GM13977 (cell line): ENCODE measurements around the gene SOX12.
"Not testable (repeated sequence)": the region's sequence is repeated elsewhere in the genome, so short reads cannot be mapped to it uniquely, and the experiment has no call there.

Experiments
- DNase-seq: peaks from one replicate; pipeline ENCODE4 v3.0.0; 2012; ENCODE audit warnings: low spot score
- in situ Hi-C: fragments of 300-500 bp; cut with MboI; formaldehyde crosslinking; loops from one replicate; pipeline ENCODE4 v1.12.0; 2022; ENCODE audit warnings: low sequenced_read_pairs, low pct_unique_long_range_greater_than_20kb, mixed read lengths, inconsistent platforms; ENCODE audit not compliant: unreplicated experiment
- TF ChIP-seq, protein P1 (sequence below): IDR thresholded peaks from 2 replicates; pipeline ENCODE4 v1.5.1; 2012; ENCODE audit warnings: mild to moderate bottlenecking, control low read depth; ENCODE audit not compliant: insufficient read depth; ENCODE audit errors: extremely low read depth, missing control alignments

SOX12 gene

DNA sequence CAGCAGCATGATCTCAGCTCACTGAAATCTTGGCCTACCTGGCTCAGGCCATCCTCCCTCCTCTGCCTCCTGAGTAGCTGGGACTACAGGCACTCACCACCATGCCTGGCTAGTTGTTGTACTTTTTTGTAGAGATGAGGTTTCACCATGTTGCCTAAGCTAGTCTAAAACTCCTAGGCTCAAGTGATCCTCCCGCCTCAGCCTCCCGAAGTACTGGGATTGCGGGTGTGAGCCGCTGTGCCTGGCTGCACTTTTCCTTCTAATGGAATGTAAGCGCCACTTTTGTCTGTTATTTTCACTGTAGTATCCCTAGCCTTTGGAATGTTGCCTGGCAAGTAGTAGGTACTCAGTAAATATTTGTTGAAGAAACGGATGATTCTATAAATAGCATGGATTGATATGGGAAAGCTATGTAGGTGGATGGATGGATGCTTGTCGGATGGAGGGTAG lies 44.8 kb downstream of the SOX12 start:
- TF ChIP-seq, protein P1, sequence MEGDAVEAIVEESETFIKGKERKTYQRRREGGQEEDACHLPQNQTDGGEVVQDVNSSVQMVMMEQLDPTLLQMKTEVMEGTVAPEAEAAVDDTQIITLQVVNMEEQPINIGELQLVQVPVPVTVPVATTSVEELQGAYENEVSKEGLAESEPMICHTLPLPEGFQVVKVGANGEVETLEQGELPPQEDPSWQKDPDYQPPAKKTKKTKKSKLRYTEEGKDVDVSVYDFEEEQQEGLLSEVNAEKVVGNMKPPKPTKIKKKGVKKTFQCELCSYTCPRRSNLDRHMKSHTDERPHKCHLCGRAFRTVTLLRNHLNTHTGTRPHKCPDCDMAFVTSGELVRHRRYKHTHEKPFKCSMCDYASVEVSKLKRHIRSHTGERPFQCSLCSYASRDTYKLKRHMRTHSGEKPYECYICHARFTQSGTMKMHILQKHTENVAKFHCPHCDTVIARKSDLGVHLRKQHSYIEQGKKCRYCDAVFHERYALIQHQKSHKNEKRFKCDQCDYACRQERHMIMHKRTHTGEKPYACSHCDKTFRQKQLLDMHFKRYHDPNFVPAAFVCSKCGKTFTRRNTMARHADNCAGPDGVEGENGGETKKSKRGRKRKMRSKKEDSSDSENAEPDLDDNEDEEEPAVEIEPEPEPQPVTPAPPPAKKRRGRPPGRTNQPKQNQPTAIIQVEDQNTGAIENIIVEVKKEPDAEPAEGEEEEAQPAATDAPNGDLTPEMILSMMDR = no peak
- in situ Hi-C loops = no loop called here
- no peak for DNase-seq

DNA sequence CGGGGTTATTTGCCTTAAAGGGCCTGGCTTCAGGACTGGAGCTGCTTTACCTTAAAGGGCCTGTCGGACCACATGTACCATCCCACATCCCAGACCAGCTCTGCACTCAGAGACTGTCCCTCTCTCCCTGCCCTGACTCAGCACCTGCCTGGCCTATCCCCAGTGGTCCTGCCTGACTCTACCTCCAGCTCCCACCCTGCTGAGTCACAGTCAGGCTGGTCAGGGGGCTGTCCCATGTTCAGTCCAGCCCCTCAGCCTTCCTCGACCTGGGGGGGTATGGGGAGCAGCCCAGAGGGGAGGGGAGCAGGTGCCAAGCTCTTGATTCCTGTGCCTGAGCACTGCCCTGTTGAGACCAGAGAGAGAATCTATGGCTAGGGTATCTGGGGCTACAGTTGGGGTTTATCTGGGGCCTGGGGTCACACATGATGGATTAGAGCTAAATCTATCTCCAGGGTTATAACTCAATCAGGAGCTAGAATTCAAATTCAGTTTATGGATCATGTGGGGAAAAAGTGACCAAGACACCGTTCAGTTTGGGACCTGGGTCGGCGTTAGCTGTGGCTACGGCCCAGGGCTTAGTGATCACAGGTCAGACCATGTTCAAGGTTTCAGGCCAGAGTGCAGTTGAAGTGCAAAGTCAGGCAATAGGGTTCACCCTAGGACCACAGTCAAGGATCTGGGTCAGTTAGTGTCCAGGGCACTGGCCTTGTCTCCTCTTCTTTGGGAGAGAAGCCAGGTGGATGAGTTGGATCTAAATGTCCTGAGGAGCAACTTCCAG lies 45.8 kb downstream of the SOX12 start:
- in situ Hi-C loops = no loop called here

DNA sequence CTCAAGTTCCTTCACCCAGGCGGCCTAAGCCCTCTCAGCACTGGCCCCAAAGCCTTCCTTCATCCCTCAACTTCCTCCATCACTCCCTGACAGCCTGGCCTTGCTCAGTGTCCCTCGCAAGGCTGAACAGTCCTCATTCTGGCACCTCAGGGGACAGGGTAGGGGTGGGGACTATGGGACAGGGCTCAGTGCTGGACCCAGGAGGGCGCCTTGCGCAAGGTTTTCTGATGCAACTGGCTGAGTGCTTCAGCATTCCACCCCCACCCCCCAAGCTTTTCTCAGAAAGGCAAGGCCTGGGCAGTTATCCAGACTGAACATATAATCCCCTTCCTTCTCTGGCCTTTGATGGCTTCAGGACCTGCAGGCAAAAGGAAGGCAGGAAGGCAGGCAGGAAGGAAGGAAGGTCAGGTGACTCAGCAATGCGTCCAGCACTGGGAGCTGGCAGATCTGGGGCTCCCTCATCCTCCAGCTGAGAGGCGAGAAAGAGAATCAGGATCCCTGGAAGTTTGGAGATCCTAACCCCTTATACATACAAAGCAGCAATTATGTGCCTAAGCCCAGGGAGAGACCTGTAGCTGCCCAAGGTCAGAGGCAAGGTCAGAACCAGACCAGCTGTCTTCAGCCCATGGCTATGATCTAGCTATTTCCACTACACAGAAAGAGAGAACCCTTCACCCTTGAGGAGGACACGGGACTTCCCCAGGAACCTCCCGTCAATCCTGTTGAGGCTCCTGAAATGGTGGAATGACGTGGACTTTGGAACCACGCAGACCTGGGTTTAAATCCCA lies 46.6 kb downstream of the SOX12 start:
- DNase-seq = no peak
- TF ChIP-seq, protein P1 = no peak
- in situ Hi-C loops = no loop called here

More for the DNA sequence above, 45.8 kb downstream of the SOX12 start:
- TF ChIP-seq, protein P1 = no peak
- no peak for DNase-seq

DNA sequence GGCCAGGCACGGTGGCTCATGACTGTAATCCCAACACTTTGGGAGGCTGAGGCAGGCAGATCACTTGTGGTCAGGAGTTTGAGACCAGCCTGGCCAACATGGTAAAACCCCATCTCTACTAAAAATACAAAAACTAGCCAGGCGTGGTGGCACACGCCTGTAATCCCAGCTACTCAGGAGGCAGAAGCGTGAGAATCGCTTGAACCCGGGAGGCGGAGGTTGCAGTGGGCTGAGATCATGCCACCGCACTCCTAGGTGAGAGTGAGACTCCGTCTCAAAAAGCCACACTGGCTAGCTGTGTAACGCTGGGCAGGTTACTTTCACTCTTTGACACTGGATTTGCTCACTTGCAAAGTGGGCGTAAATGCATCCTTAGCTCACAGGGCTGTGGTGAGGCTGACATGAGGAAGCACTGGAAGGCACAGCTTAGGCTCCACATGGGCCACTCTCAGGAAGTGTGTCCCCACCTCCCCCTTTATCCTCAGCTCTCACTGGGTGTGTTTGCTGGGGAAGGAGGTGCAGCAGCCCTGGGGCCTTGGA lies 47.3 kb downstream of the SOX12 start:
- in situ Hi-C loops, DNase-seq: not testable (repeated sequence)

DNA sequence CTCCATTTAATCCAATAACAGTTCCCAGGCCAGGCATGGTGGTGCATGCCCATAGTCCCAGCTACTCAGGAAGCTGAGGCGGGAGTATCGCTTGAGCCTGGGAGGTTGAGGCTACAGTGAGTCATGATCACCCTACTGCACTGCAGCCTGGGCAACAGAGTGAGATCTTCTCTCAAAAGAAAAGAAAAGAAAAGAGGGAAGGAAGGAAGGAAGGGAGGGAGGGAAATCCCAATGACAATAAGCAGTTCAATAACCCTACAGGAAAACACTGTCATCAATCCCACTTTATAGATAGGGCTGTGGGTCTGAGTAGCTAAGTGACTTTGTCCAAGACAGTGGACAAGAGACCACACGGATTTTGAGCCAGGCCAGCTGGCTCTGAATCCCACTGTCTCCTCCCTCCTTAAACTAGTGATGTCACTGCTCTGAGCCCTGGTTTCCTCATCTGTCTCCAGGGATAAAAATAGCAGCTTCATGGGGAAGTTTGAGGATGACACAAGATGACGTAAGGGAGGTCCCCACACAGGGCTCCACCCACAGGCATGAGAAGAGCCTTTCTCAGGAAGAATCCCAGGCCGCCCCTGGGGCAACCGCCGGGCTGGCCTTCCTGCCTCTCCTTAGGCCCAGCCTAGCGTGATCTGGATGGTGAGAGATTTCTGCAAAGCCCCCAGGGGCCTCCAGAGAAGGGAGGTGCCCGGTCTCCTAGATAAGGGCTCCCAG lies 48.0 kb downstream of the SOX12 start:
- TF ChIP-seq, protein P1 = no peak
- in situ Hi-C loops = no loop called here
- DNase-seq = no peak

DNA sequence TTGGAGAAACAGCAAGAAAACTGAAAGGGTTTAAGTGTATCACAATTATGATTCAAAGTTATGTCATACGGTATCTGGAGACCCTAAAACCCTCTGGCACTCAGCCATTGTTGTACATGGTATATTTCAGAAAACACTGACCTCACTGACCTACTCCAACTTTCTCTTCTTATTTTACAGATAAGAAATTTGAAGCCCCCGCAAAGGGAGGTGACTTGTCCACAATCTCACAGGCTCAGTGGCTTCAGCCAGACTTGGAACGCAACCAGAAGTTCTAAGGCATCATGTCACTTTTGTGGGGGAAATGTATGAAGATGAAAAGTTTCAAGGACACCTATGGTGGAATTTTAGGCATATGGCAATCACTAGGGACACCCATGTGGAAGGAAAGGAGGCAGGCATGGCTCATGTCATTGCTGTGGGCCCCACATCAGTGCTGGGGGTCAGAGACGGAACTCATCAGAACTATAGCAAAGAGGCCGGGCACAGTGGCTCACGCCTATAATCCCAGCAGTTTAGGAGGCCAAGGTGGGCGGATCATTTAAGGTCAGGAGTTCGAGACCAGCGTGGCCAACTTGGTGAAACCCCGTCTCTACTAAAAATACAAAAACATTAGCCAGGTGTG lies 50.0 kb downstream of the SOX12 start:
- DNase-seq = no peak

More for the DNA sequence above, 50.0 kb downstream of the SOX12 start:
- in situ Hi-C loops = no loop called here
- TF ChIP-seq, protein P1 = no peak
